ENCODE results near the gene SULT1A1.
"Not testable (repeated sequence)": the region's sequence is repeated elsewhere in the genome, so short reads cannot be mapped to it uniquely, and the experiment has no call there.

The SULT1A1 gene

DNA sequence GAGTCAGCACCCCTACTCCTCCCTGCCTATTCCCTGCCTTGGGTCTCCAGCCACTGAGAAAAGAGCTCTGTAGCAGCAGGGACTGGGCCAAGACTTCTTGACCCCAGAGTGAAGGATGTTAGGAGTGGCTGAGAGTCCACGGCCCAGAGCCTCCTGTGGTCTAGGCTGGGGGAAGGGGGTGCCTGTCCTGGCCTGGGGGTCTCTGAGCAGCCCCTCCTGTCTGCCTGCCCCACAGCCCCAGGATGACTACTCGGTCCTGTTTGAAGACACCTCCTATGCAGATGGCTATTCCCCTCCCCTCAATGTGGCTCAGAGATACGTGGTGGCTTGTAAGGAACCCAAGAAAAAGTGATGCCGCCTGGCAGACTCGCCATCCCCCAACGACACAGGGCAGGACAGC is 18.5 kb downstream of the SULT1A1 start:
- DNase-seq (ENCODE audit: low read depth), result no peak

DNA sequence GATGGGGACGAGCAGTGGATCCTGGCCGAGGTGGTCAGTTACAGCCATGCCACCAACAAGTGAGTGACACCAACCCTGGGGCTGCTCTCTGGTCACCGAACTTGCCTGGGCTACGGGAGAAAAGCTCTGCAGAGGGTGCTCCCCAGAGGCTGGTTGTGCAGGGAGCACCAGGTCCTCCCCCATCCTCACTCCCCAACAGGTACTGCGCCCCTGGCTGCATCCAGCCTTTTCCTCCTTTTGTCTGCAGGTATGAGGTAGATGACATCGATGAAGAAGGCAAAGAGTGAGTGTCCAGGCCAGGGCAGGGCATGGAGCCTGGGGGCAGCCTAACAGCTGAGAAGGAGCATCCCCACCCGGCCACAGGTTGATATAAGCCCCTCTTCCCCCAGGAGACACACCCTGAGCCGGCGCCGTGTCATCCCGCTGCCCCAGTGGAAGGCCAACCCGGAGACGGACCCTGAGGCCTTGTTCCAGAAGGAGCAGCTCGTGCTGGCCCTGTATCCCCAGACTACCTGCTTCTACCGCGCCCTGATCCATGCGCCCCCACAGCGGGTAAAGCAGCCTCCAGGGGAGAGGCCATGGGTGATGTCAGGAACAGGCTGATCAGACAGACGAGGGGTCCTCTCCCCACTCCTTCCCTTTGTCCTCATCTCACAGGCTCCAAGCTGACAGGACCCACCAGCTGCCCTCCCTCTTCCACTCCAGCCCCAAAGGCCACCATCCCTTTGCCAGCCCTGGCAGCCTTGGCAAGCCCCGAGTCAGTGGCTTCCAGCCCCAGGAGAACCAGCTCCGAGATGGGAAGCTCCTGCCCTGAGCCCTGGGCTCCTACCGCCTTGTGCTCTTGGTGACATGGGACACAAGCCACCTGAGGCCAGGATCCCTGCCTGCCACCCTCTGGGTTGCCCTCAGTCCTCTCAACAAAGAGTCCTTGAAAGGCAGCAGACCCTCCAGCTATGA is 19.2 kb downstream of the SULT1A1 start:
- no peak for DNase-seq (ENCODE audit: low read depth)

DNA sequence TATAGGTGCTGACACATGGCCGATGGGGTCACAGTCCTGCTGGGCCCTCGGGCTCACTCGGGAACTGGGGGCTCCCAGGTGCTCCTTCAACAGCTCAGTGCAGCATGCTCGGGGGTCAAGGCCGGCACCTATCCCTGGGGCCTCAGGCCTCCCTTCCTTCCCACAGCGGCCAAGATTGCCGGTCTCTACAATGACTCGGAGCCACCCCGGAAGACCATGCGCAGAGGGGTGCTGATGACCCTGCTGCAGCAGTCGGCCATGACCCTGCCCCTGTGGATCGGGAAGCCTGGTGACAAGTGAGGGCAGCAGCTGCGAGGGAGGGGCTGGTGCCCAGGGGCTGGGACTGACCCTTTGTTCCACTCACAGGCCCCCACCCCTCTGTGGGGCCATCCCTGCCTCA is 19.9 kb downstream of the SULT1A1 start:
- DNase-seq (ENCODE audit: low read depth), result no peak

DNA sequence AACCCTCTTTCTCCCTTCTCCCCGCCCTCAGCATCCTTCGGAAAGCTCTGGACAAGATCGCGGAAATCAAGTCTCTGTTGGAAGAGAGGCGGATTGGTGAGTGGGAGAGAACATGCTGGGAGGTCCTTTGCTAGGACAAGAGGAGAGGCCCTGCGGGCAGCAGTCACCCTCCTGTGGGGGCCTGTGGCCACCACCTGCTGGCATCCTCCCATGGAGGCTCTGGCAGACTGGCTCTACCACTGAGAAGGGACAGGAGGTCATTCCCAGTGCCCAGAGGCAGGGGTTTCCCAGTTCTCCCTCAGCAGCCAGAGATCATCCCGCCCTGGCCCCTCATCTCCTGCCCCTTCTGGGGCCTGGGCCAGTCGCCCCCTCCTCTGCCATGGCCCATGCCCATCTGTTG is 20.8 kb downstream of the SULT1A1 start:
- DNase-seq (ENCODE audit: low read depth), result no peak

DNA sequence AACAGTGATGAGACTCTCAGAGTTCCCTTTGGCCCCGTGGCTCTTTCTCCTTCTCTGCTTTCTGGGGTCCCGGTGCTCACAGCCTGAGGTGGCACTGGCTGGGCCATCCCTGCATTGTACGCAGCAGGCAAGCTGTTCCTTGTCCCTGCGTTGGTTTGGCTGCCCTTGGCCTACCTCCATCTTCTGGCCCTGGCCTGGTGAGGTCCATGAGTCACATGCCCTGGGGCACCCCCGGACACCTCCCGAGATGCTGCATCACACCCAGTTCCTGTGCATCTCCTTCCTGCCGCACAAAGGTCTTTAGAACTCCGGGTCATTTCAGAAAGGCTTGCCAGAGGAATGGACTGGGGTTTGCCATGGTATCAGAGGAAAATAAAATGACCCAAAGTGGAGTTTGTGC is 22.5 kb downstream of the SULT1A1 start:
- no peak for DNase-seq (ENCODE audit: low read depth)

DNA sequence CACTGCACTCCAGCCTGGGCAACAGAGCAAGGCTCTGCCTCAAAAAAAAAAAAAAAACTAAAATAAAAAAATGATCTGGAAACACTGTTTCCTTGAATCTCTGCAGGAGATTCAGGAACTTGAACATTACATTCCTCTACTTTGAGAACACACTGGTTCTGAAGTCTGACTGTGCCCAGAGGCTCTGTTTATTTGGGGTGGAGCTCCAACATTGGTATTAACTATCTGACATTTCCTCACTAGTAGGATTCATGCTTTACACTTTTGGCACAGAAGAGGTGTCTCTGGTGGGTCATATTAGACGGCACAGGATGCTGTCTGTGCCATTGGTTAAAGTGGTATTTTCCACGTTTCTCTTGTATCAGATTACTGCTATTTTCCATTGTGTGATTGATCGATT is 23.4 kb downstream of the SULT1A1 start:
- DNase-seq (ENCODE audit: low read depth), result no peak

DNA sequence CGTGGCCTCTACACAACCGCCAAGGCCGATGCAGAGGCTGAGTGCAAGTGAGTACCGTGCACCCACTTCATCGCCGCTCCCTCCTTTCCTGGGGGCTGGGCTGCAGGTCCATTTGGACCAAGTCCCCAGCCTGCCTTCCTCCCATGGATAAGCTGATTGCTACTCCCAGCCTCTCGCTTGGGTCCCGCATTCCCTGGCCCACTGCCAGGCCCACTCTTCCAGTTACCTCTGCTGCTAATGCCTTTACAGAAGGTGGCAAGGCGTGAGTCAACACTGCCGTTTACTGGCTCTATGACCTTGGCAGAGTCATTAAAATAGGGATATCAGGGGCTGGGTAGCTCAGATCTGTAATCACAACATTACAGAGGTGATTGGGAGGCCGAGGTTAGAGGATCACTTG is 24.2 kb downstream of the SULT1A1 start:
- no peak for DNase-seq (ENCODE audit: low read depth)

DNA sequence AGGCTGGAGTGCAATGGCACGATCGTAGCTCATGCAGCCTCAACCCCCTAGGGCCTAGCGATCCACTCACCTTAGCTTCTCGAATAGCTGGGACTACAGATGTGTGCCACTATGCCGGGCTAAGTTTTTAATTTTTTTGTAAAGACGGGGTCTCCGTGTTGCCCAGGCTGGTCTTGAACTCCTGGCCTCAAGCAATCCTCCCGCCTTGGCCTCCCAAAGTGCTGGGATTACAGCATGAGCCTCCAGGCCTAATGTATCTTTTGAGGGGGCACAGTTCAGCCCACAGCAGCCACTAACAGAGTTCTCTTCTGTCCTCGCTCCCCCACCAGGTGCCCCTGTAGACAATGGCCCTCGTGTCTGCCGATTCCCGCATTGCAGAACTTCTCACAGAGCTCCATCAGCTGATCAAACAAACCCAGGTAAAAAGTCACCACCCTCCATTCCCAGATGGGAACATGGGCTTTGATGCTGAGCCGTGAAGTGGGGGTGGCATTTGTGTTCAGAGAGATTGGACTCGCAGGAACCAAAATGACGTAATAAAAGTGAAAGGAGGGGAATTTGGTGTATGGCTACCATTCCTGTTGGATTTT is 29.0 kb downstream of the SULT1A1 start:
- DNase-seq (ENCODE audit: low read depth), result no peak

DNA sequence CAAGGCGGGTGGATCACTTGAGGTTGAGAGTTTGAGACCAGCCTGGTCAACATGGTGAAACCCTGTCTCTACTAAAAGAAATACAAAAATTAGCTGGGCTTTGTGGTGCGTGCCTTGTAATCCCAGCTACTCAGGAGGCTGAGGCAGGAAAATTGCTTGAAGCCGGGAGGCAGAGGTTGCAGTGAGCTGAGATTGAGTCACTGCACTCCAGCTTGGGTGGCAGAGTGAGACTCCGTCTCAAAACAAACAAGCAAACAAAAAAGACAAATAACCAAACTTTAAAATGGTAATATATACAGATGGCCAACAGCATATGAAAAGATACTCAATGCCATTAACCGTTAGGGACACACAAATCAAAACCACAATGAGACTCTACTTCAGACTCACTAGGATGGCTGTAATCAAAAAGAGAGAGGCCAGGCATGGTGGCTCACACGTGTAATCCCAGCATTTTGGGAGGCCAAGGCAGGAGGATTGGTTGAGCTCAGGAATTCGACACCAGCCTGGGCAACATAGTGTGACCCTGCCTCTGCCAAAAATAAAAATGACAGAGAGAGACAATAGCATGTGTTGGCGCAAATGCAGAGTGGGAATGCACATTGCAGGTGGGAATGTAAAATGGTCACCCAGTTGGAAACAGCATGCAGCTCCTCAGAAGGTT is 34.3 kb downstream of the SULT1A1 start:
- DNase-seq (ENCODE audit: low read depth), result no peak

DNA sequence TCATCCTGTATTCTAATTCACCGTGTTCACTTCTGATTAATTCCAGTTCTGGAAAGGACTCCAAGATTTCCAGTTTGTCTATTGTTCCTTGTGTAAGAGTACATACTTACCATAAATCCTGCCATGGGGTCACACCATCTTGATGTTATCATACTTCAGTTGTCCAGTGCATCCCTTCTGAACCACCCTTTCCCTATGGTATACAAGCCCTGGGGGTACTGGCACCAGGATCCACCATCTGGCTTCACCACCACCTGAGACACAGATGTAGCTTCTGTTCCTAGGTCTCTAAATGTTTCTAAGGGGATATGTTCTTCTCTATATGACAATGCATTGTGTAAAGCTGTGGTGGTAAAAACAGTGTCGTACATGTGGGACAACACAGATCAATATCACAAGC is 34.9 kb downstream of the SULT1A1 start:
- no peak for DNase-seq (ENCODE audit: low read depth)

DNA sequence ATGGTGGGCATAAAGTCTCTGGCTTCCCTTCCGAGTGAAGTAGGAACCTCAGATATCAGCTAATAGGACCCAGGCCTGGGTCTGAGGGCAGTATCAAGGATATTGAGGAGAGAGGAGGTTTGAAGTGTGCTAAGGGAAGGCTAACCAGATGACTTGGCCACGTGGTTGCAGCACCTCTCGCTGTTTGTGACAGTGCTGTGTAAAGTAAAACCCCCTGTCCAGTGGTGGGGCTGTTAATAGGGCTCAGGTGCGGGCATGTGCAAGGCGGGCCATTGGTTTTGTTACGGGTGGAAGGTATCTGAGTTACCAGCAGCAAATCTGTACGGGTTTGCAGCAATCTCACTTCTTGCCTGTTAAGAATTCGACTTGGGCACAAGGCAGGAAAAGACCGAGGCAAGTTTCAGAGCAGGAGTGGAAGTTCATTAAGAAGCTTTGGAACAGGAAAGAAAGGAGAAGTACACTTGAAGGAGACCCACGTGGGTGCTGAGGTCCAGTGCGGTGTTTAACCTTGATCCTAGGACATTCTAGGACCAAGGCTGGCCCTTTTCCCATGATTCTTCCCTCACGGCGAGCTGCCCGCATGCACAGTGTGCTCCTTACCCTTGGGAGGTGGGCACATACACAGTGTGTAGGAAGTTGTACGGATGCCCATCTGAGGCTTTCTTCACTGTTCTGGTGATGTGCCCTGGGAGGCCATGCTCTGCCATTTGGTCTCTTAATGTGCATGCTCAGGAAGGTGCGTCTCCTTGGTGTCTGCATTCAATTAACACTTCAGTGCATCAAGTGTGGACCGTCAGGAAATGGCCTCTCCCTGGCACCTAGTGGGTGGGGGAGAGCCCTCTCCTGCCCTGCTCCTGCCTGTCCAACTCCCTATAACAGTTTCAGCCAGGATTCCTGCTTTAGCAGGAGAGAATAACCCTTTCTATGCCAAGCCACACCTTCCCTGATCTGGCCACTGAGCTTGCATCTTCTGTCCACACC is 35.8 kb downstream of the SULT1A1 start:
- no peak for DNase-seq (ENCODE audit: low read depth)

DNA sequence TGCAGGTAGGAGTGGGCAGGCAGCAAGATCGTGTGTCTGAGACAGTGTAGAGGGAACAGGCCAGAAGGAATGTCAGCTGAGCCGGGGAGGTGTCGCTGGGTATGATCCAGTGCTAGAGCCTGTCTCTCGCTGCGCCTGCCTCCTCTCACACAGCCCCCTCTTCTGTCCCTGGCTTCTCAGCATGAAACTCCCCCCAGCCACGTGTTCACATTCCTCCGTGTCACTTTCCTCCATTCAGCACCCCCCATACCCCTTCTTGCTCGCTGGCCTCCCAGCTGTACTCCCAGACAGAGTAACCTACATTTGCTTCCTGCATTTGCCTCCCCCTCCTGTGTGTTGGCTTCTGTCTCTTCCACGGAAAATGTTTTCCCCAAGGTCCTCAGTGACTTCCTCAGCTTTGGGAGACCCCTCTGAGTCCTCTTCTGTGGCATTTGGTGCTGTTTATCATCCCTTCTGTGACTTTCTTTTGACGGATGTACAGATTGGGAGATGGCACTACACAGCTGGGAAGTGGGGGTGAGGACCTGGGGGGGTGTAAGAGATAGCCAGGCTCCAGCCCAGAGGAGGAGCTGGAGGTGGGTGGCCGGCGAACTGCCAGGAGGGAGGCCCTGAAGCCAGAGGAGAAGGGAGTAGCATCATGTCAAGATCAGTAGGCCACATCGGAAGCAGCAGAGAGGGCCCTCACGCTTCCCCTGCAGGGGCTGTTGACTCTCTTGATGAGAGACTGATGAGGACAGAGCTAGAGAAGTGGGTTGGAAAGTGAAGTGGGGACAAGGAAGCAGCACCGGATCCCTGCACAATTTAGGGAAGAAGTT is 36.9 kb downstream of the SULT1A1 start:
- no peak for DNase-seq (ENCODE audit: low read depth)

DNA sequence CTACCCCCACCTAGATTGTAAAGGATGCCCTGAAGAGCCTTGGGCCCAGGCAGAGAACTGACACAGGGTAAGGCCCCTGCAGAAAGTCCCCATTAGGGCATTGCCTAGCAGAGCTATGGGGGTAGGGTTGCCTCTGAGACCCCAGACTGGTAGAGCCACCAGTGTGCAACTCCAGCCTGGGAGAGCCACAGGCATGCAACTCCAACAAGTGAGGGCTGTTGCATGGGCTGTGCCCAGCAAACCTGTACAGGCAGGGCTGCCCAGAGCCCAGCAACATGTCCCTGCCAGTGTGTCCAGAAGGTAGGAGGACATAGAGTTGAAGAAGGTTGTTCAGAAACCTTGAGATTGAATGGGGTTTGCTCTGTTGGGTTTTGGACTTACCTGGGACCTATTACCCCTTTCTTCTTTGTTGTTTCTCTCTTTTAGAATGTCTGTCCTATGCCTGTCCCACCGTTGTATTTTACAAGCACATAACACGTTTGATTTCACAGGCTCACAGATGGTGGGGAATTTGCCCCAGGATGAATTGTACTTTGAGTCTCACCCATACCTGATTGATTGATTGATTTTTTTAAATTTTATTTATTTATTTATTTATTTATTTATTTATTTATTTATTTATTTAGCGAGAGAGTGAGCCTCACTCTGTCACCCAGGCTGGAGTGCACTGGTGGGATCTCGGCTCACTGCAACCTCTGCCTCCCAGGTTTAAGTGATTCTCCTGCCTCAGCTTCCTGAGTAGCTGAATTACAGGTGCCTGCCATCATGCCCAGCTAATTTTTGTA is 39.7 kb downstream of the SULT1A1 start:
- DNase-seq (ENCODE audit: low read depth), result no peak

DNA sequence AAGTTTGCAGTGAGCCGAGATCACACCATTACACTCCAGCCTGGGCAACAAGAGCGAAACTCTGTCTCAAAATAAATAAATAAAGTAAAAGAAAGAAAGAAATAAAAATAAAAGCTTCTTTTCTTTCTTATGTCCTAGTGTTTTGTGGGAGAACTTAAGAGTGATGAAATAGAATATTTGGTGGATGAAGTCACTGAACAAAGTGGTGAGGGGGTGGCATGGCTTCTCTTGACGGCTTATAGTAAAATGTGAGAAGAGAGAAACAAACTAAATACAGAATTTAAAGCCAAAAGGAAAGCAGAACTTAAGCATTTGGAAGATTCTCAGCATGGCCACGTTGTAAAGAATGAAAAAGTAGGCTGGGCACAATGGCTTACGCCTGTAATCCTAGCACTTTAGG is 40.8 kb downstream of the SULT1A1 start:
- DNase-seq (ENCODE audit: low read depth), result no peak

DNA sequence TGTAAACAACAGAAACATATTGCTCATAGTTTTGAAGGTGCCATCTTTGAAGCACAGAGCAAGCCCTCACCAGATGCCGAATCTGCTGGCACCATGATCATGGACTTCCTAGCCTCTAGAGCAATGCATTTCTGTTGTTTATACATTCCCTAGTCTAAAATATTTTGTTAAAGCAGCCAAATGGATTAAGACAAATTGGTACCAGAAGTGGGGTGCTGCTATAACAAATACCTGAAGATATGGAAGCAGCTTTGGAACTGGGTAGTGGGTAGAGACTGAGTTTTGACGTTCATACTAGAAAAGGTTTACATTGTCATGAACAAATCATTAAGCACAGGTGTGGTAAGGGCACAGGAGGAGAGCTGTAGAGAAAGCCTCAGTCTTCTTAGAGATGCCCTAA is 42.6 kb downstream of the SULT1A1 start:
- no peak for DNase-seq (ENCODE audit: low read depth)

DNA sequence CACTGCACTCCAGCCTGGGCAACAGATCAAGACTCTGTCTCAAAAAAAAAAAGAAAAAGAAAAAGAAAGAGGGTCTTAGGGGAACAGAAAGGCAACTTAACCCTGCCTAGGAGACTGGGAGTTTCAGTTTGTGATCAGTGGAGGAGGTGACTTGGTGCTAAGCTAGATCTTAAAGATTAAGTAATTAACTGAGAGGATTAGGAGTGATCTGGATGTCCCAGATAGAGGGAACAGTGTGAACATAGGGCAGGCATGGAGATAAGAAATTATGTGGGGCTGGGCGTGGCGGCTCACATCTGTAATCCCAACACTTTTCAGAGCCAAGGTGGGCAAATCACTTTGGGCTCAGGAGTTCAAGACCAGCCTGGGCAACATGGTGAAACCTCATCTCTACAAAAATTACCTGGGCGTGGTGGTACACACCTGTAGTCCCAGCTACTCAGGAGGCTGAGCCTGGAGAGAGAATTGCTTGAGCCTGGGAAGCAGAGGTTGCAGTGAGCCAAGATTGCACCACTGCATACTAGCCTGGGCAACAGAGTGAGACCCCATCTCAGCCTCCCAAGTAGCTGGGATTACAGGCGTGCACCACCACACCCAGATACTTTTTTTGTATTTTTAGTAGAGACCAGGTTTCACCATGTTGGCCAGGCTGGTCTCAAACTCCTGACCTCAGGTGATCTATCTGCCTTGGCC is 43.5 kb downstream of the SULT1A1 start:
- DNase-seq (ENCODE audit: low read depth), result not testable (repeated sequence)

DNA sequence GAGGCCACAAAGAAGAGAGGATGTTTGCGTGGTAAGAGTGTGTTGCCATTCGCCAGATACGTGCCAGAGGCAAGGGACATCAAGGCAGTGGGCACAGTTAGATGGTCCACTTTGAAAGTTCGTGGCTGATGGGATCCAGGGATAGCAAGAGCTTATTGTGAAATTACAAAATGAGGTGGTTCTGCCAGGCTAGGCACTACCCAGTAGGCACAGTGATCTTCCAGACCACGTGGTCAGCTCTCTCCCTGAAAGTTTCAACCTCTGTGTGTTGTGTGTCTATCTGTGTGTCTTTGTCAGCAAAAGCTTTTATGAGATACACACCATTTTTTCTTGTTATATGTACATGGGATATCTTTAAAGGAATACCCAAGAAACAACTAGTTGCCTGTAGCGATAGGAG is 46.6 kb downstream of the SULT1A1 start:
- no peak for DNase-seq (ENCODE audit: low read depth)

DNA sequence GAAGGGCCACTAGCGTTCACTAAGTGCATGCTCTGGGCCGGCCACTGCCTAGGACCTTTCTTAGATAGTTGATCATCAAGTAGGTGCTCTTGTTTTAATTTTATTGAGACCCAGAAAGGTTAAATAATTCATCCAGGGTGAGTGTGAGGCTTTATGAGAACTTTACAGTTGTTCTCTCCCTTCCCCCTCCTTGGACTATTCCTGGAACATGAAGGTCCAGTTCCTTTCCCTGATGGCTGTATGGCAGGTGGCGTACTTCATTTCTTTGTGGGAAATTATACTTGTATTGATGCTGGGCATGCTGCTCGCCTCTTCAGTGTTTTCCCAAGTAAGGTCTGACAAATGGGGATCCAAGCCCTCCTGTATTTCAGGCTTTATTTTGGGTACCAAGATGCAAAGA is 47.6 kb downstream of the SULT1A1 start:
- no peak for DNase-seq (ENCODE audit: low read depth)

DNA sequence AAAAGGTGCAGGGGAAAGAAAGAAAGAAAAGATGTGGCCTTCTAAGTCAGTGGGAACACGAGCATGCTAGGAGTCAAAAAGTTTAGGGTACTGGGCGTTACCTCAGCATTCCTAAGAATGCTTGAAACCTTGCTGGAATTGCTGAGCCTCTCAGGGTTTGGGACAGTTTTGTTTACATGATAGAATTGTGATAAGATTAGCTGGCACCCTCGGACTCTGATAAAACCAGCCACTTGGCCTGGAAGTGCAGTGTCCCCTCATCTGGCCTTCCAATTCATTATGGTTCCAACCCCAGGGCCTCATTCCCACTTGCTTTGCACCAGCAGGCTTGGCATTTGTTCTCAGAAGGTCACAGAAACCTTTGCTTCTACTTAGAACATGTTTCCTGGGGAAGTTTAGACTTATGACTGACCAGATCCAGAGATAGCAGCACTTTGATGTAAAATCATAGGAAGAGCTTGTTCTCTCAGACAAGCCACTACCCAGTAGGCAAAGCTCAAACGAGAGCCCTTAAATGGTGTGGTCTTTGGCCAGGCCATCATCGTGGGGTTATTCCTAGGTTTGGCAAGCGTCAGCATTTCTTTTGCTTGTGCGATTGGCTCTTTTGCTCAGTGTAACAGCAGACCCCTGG is 48.2 kb downstream of the SULT1A1 start:
- DNase-seq (ENCODE audit: low read depth), result no peak
